ENCODE data around the gene DAPK1. TPM values are rescaled to one million over a fixed set of nuclear protein-coding genes. Genes with fewer than 3 reads are reported as not detected.

Gene DAPK1
- total RNA-seq, 1 experiment from 2014 or later: not detected

DNA sequence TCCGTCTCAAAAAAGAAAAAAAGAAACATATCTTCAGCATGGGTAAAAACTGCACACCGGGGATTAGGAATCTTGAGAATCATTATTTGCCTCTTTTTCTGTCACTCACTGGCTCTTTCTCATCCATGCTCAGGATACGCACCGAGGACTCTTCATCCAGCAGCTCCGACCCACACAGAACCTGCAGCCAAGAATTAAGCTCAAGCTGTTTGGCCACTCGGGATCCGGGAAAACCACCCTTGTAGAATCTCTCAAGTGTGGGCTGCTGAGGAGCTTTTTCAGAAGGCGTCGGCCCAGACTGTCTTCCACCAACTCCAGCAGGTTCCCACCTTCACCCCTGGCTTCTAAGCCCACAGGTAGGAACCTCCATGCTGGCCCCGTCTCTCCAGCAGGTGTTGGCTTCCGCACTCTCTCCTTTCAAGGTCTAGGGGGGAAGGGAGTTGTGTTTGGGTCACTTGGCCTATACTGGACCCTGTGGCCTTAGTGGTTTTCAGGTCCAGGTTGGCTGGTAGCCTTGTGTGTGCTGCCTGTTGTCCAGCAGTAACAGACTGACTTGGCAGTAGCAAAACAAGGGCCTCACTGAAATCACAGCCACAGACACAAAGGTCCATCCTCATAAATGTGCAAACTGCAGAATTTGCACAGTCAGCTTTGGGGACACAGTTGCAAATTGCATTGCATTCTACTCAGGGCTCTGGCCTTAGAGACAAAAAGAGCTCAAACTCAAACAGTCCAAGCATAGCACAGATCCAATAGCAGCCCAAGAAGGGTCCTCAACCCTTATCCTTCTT, 183.8 kb downstream of the DAPK1 start:
- Histone ChIP-seq H3K27ac (ENCODE audit: low read length) (no peak overlapping the region), H4K20me1 (ENCODE audit: insufficient read depth, low read depth, low read length) (no peaks in the 10 kb centered on the region), H3K9ac (ENCODE audit: low read length) (no peak overlapping the region), H3K79me2 (ENCODE audit: low read length) (no peaks in the 10 kb centered on the region), H3K4me2 (ENCODE audit: low read depth, low read length, poor library complexity, severe bottlenecking) (no peak overlapping the region), H3K4me1 (ENCODE audit: low read length) (no peaks in the 10 kb centered on the region), H3K4me3 (ENCODE audit: low read length) (no peak overlapping the region), H3K9me2 (replicated peaks; ENCODE audit: insufficient read depth, low read length) (no peaks in the 10 kb centered on the region), H3K36me3 (ENCODE audit: insufficient read depth, low read length) (no peaks in the 10 kb centered on the region), H3K9me3 (ENCODE audit: low read length) (no peaks in the 10 kb centered on the region), H3K27me3 (ENCODE audit: low read length) (no peaks in the 10 kb centered on the region), H2AFZ (ENCODE audit: low read length) (no peak overlapping the region)
- no peak for DNase-seq

DNA sequence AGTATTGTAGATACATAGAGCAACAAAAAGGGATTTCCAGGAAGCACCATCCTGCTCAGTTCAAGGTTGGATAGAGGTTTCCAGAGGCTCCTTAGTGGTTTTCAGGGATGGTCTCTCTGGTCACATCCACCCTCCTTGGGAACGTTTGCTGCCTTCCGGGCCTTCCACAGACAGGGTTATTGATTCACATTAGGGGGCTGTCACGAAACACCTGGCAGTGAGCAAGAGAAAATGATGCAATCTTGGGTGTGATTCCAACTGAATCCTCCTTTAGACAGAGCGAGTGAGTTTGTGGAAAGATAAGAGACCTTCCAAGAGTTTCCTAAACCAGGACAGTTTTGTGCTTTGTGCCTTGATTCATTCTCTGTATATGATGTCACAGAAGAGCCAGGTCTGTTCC, 184.4 kb downstream of the DAPK1 start:
- Histone ChIP-seq H3K9me3 (ENCODE audit: low read length) (no peaks in the 10 kb centered on the region), H3K27me3 (ENCODE audit: low read length) (no peaks in the 10 kb centered on the region), H3K27ac (ENCODE audit: low read length) (no peak overlapping the region), H3K36me3 (ENCODE audit: insufficient read depth, low read length) (no peaks in the 10 kb centered on the region), H2AFZ (ENCODE audit: low read length) (no peak overlapping the region), H3K4me2 (ENCODE audit: low read depth, low read length, poor library complexity, severe bottlenecking) (no peak overlapping the region), H3K4me1 (ENCODE audit: low read length) (no peaks in the 10 kb centered on the region), H3K9ac (ENCODE audit: low read length) (no peak overlapping the region), H3K4me3 (ENCODE audit: low read length) (no peak overlapping the region), H3K79me2 (ENCODE audit: low read length) (no peaks in the 10 kb centered on the region), H4K20me1 (ENCODE audit: insufficient read depth, low read depth, low read length) (no peaks in the 10 kb centered on the region), H3K9me2 (replicated peaks; ENCODE audit: insufficient read depth, low read length) (no peaks in the 10 kb centered on the region)
- no peak for DNase-seq

DNA sequence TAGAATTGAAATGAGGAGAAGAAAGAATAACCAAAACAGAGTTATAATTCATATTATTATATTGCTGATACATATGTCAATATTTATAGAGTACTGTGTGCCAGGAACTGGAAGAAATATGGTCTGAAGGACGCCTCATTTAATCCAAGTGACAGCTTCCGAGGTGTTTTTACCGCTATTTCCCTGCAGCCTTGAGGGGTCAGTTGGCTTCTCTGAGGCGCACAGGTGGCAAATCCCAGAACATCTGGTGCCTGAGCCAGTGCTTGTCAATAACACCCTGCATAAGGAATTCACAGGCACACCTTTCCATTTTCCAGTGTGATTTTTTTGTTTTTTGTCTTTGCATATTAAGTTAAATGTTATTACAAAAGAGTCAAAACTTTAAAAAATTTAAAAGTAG, 185.0 kb downstream of the DAPK1 start:
- H3K9me2 ChIP-seq (replicated peaks; ENCODE audit: insufficient read depth, low read length): no peaks in the 10 kb centered on the region
- DNase-seq: no peak
- H3K4me3 ChIP-seq (ENCODE audit: low read length): no peak overlapping the region
- no peaks in the 10 kb centered on the region for H3K27me3 ChIP-seq (ENCODE audit: low read length)
- no peak overlapping the region for H3K9ac ChIP-seq (ENCODE audit: low read length)
- no peaks in the 10 kb centered on the region for H4K20me1 ChIP-seq (ENCODE audit: insufficient read depth, low read depth, low read length)
- H3K27ac ChIP-seq (ENCODE audit: low read length): no peak overlapping the region
- no peaks in the 10 kb centered on the region for H3K36me3 ChIP-seq (ENCODE audit: insufficient read depth, low read length)
- H3K4me2 ChIP-seq (ENCODE audit: low read depth, low read length, poor library complexity, severe bottlenecking): no peak overlapping the region
- no peaks in the 10 kb centered on the region for H3K9me3 ChIP-seq (ENCODE audit: low read length)
- H2AFZ ChIP-seq (ENCODE audit: low read length): no peak overlapping the region
- H3K79me2 ChIP-seq (ENCODE audit: low read length): no peaks in the 10 kb centered on the region
- no peaks in the 10 kb centered on the region for H3K4me1 ChIP-seq (ENCODE audit: low read length)

DNA sequence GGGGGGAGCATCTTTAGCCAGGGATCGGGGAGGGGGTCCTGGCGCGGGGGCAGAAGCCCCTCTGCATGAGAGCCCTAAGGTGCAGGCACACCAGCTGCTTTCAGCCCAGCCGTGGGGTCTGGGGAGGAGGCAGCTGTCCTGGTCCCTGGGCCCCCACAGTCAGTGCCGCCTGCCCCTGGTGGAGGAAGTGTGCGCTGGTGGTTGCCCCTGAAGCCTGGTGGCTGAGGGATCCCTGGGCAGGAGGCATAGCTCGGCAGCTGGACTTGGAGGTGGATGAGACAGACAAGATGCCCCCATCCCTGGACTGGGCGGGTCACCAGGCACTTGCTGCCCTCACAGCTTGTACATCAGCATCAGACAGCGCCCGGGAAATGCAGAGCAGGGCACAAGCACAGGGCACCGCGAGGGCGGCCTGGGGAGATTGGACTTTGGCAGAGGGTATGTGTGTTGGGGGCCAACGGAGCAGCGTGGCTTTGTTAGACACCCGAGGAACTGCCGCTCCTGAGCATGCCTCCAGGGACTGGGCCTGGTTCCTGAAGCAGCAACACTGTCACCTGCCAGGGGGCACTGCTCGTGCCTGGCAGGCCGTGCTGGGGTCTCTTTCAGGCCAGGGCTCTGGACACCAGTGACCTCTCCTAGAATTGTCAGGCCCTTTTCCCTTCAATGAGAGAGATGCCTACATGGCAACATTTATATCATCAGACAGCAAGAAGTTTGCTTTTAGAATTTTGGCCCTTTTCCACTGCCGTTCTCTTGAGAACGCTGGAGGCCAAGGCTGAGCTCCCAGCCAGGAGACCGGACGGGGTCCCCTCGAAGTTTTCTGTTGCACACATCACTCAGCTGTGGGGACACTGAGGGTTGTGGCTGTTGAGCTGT, 186.3 kb downstream of the DAPK1 start:
- Histone ChIP-seq H3K4me1 (ENCODE audit: low read length) (no peaks in the 10 kb centered on the region), H3K27me3 (ENCODE audit: low read length) (no peaks in the 10 kb centered on the region), H3K4me3 (ENCODE audit: low read length) (no peak overlapping the region), H2AFZ (ENCODE audit: low read length) (no peak overlapping the region), H3K9ac (ENCODE audit: low read length) (no peak overlapping the region), H3K4me2 (ENCODE audit: low read depth, low read length, poor library complexity, severe bottlenecking) (no peak overlapping the region), H3K27ac (ENCODE audit: low read length) (no peak overlapping the region), H3K79me2 (ENCODE audit: low read length) (no peaks in the 10 kb centered on the region), H3K36me3 (ENCODE audit: insufficient read depth, low read length) (no peaks in the 10 kb centered on the region), H3K9me2 (replicated peaks; ENCODE audit: insufficient read depth, low read length) (no peaks in the 10 kb centered on the region), H4K20me1 (ENCODE audit: insufficient read depth, low read depth, low read length) (no peaks in the 10 kb centered on the region), H3K9me3 (ENCODE audit: low read length) (no peaks in the 10 kb centered on the region)
- no peak for DNase-seq

DNA sequence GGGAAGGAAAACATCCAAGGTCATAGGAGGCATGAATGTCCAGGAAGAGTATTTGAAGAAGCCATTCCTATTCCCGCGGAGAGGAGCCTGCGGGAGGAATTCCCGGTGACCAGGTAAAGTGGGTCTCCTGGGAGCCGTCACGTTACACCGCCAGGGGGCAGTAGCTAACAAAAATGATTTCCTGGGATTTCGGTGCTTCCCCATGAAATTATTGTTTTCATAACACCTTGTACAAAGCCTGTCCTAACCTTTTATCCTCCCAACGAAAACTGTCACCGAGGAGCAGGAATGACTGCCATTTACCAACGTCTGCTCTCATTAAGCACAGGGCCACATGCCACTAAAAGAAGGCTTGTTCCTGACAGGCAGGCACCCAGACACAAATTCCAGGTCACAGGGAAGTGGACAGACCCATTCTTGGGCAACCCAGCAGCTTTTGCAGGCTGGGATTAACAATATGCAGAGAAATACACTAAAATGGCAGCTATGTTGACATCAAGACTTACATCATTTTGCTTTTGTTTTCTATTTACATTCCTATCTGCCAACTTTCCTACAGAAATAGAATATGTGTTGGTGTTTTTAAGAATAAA, 187.1 kb downstream of the DAPK1 start:
- no peaks in the 10 kb centered on the region for H3K9me3 ChIP-seq (ENCODE audit: low read length)
- no peaks in the 10 kb centered on the region for H3K27me3 ChIP-seq (ENCODE audit: low read length)
- no peak overlapping the region for H2AFZ ChIP-seq (ENCODE audit: low read length)
- H3K9ac ChIP-seq (ENCODE audit: low read length): no peak overlapping the region
- no peaks in the 10 kb centered on the region for H4K20me1 ChIP-seq (ENCODE audit: insufficient read depth, low read depth, low read length)
- no peak overlapping the region for H3K4me3 ChIP-seq (ENCODE audit: low read length)
- H3K36me3 ChIP-seq (ENCODE audit: insufficient read depth, low read length): no peaks in the 10 kb centered on the region
- no peaks in the 10 kb centered on the region for H3K79me2 ChIP-seq (ENCODE audit: low read length)
- no peaks in the 10 kb centered on the region for H3K9me2 ChIP-seq (replicated peaks; ENCODE audit: insufficient read depth, low read length)
- peak; percentile 45 for DNase-seq
- H3K27ac ChIP-seq (ENCODE audit: low read length): no peak overlapping the region
- no peaks in the 10 kb centered on the region for H3K4me1 ChIP-seq (ENCODE audit: low read length)
- no peak overlapping the region for H3K4me2 ChIP-seq (ENCODE audit: low read depth, low read length, poor library complexity, severe bottlenecking)

DNA sequence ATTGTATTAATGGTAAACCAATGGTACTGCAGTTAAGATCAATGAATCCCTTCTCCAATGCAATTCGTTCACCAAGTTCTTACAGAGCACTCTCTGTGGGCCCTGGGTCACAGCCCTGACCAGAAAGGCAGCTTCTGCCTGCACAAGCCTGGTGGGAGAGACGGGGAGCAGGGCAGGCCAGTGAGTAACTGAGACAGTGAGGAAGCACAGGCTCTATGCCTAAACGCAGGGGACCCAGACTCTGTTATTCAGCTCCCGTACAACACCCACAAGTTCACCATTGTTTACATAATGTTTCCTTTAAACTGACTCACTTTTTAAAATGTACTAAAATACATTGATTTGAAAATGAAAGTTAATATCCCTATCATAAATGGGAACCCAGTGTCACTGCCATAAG, 187.8 kb downstream of the DAPK1 start:
- no peaks in the 10 kb centered on the region for H3K9me3 ChIP-seq (ENCODE audit: low read length)
- DNase-seq: no peak
- H3K4me3 ChIP-seq (ENCODE audit: low read length): no peak overlapping the region
- H3K27me3 ChIP-seq (ENCODE audit: low read length): no peaks in the 10 kb centered on the region
- H3K27ac ChIP-seq (ENCODE audit: low read length): no peak overlapping the region
- no peak overlapping the region for H3K9ac ChIP-seq (ENCODE audit: low read length)
- H3K9me2 ChIP-seq (replicated peaks; ENCODE audit: insufficient read depth, low read length): no peaks in the 10 kb centered on the region
- no peaks in the 10 kb centered on the region for H4K20me1 ChIP-seq (ENCODE audit: insufficient read depth, low read depth, low read length)
- H3K4me1 ChIP-seq (ENCODE audit: low read length): no peaks in the 10 kb centered on the region
- no peak overlapping the region for H2AFZ ChIP-seq (ENCODE audit: low read length)
- no peaks in the 10 kb centered on the region for H3K79me2 ChIP-seq (ENCODE audit: low read length)
- H3K4me2 ChIP-seq (ENCODE audit: low read depth, low read length, poor library complexity, severe bottlenecking): no peak overlapping the region
- H3K36me3 ChIP-seq (ENCODE audit: insufficient read depth, low read length): no peaks in the 10 kb centered on the region

DNA sequence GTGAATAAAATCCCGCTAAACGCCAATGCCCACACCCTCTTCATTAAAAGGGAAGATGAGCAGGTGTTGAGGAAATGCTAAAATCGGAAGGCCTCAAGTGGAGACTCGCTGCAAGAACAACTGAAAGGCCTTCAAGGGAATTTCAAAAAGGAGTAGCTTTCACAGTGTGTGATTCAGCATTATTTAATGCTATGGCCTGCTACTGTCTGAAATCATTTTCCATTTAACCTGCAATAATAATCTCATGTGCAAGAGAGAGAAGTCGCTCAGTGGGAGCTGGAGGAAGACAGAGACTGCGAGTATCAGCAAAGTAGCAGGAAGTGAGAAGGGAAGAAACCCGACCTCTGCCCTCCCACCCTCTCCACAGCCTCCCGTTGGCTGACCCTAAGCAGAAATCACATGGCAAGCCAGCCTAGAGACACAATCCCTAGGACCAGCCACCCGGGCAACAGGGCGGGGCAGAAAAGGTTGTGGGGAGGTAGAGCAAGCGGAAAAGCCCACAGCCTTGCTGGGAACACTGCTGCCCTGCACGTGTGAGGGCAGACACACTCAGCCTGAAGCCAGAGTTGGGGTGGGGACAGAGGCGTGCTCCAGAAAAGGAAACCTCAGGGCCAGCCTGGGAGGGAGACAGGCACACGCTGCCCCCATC, 188.3 kb downstream of the DAPK1 start:
- no peak overlapping the region for H2AFZ ChIP-seq (ENCODE audit: low read length)
- no peaks in the 10 kb centered on the region for H3K9me2 ChIP-seq (replicated peaks; ENCODE audit: insufficient read depth, low read length)
- H3K4me3 ChIP-seq (ENCODE audit: low read length): no peak overlapping the region
- H3K9me3 ChIP-seq (ENCODE audit: low read length): no peaks in the 10 kb centered on the region
- no peaks in the 10 kb centered on the region for H3K4me1 ChIP-seq (ENCODE audit: low read length)
- no peak overlapping the region for H3K9ac ChIP-seq (ENCODE audit: low read length)
- H3K79me2 ChIP-seq (ENCODE audit: low read length): no peaks in the 10 kb centered on the region
- H3K4me2 ChIP-seq (ENCODE audit: low read depth, low read length, poor library complexity, severe bottlenecking): no peak overlapping the region
- no peaks in the 10 kb centered on the region for H4K20me1 ChIP-seq (ENCODE audit: insufficient read depth, low read depth, low read length)
- H3K27ac ChIP-seq (ENCODE audit: low read length): no peak overlapping the region
- no peak for DNase-seq
- H3K36me3 ChIP-seq (ENCODE audit: insufficient read depth, low read length): no peaks in the 10 kb centered on the region
- no peaks in the 10 kb centered on the region for H3K27me3 ChIP-seq (ENCODE audit: low read length)

Data from Karpas-422 (cell line).